ENCODE results near the gene DOLPP1.

- no peak for TF ChIP-seq POLR2AphosphoS5 (IDR thresholded peaks at IDR 0.05; ENCODE audit: low read depth, low read length)
- TF ChIP-seq POLR2A (IDR thresholded peaks at IDR 0.05; ENCODE audit: low read depth, low read length), result no peak
Observed at GRCh38 chr9:129102791-129103594, 22.1 kb downstream of the DOLPP1 start.
